Skeletal muscle satellite cell (primary cell): ENCODE results near the gene WBP2NL.

ENCODE experiments used
- H3K27me3 ChIP-seq: 2 replicates; pipeline ENCODE4 v1.7.0; 2013; ENCODE audit warnings: low read length; ENCODE audit not compliant: control insufficient read depth, insufficient read depth
- H3K36me3 ChIP-seq: 2 replicates; pipeline ENCODE4 v1.7.0; 2013; ENCODE audit warnings: mild to moderate bottlenecking, control low read depth, low read length; ENCODE audit not compliant: insufficient read depth
- H3K4me1 ChIP-seq: 2 replicates; pipeline ENCODE4 v1.7.0; 2013; ENCODE audit warnings: low read length; ENCODE audit not compliant: control insufficient read depth, insufficient read depth
- H3K4me2 ChIP-seq: 2 replicates; pipeline ENCODE4 v1.7.0; 2013; ENCODE audit warnings: mild to moderate bottlenecking, low read length
- H3K4me3 ChIP-seq: 2 replicates; pipeline ENCODE4 v1.7.0; 2013; ENCODE audit warnings: low read length
- H3K9ac ChIP-seq: 2 replicates; pipeline ENCODE4 v1.7.0; 2013; ENCODE audit warnings: mild to moderate bottlenecking, low read depth, low read length, moderate library complexity
- H3K9me3 ChIP-seq: replicated peaks from 2 replicates; pipeline ENCODE4 v1.7.0; 2013; ENCODE audit warnings: mild to moderate bottlenecking, control low read depth, low read length

Gene WBP2NL

GRCh38 chr22:42041784-42042183 is 43.2 kb downstream of the WBP2NL start:
- Histone ChIP-seq H3K4me2 (no peak overlapping the region), H3K27me3 (peaks cover 5% of the 10 kb centered on the region), H3K9ac (no peak overlapping the region), H3K36me3 (no peaks in the 10 kb centered on the region), H3K4me1 (no peaks in the 10 kb centered on the region), H3K9me3 (no peaks in the 10 kb centered on the region), H3K4me3 (no peak overlapping the region)

DNA sequence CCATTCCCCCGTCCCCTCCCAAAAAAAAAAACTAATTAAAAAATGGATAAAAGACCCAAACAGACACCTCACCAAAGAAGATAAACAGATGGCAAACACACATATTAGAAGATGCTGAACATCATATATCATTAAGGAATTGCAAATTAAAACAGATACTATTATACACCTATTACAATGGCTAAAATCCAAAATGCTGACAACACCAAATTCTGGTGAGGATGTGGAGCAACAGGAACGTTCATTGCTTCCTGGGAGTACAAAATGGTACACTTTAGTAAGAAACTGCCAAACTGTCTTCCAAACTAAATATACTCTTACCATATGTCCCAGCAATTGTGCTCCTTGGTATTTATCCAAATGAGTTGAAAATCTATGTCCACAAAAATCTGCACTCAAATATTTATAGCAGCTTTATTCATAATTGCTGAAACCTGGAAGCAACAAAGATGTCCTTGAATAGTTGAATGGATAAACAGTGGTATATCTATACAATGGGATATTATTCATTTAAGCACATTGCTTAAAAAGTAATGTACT is 52.1 kb downstream of the WBP2NL start:
- Histone ChIP-seq H3K9ac (no peak overlapping the region), H3K27me3 (no peaks in the 10 kb centered on the region), H3K4me3 (no peak overlapping the region), H3K4me2 (no peak overlapping the region), H3K9me3 (no peaks in the 10 kb centered on the region), H3K36me3 (no peaks in the 10 kb centered on the region), H3K4me1 (no peaks in the 10 kb centered on the region)

GRCh38 chr22:42052765-42053164 is 54.2 kb downstream of the WBP2NL start:
- Histone ChIP-seq H3K9ac (no peak overlapping the region), H3K4me2 (no peak overlapping the region), H3K4me3 (no peak overlapping the region), H3K4me1 (no peaks in the 10 kb centered on the region), H3K9me3 (no peaks in the 10 kb centered on the region), H3K27me3 (no peaks in the 10 kb centered on the region), H3K36me3 (no peaks in the 10 kb centered on the region)

- no peaks in the 10 kb centered on the region for H3K27me3 ChIP-seq
- H3K9me3 ChIP-seq = no peaks in the 10 kb centered on the region
- no peak overlapping the region for H3K4me2 ChIP-seq
- no peaks in the 10 kb centered on the region for H3K4me1 ChIP-seq
- no peak overlapping the region for H3K4me3 ChIP-seq
- no peak overlapping the region for H3K9ac ChIP-seq
- peaks cover 19% of the 10 kb centered on the region for H3K36me3 ChIP-seq
Measured at GRCh38 chr22:42056757-42057511, 58.3 kb downstream of the WBP2NL start.

DNA sequence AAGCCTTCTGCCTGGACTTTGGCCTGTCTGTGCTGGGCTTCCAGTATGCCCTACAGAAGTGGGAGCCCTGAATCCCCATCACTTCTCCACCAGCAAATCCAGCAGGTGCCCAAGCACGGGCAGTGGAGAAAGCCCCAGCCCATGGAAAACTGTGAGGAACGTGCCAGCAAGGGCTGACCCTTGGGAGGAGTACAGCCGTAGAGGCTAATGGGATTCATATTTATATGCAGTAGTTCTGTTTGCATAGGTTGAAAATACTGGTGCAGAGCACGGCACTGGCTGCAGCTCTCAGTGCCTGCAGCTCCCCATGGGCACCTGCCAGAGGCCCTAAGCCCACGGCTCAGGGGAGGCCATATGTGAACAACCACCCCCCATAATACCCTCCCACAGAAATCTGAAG is 61.9 kb downstream of the WBP2NL start:
- Histone ChIP-seq H3K9ac (no peak overlapping the region), H3K4me3 (no peak overlapping the region), H3K27me3 (no peaks in the 10 kb centered on the region), H3K36me3 (peaks cover 23% of the 10 kb centered on the region), H3K4me2 (no peak overlapping the region), H3K4me1 (no peaks in the 10 kb centered on the region), H3K9me3 (no peaks in the 10 kb centered on the region)

- no peaks in the 10 kb centered on the region for H3K27me3 ChIP-seq
- no peak overlapping the region for H3K4me3 ChIP-seq
- no peak overlapping the region for H3K9ac ChIP-seq
- no peak overlapping the region for H3K4me2 ChIP-seq
- H3K4me1 ChIP-seq = no peaks in the 10 kb centered on the region
- peaks cover 27% of the 10 kb centered on the region for H3K36me3 ChIP-seq
- no peaks in the 10 kb centered on the region for H3K9me3 ChIP-seq
Measured at GRCh38 chr22:42061041-42061440, 62.5 kb downstream of the WBP2NL start.

GRCh38 chr22:42062506-42063170 is 64.0 kb downstream of the WBP2NL start:
- H3K4me1 ChIP-seq = no peaks in the 10 kb centered on the region
- H3K27me3 ChIP-seq = no peaks in the 10 kb centered on the region
- no peak overlapping the region for H3K4me2 ChIP-seq
- no peak overlapping the region for H3K9ac ChIP-seq
- H3K36me3 ChIP-seq = peaks cover 31% of the 10 kb centered on the region
- H3K9me3 ChIP-seq = no peaks in the 10 kb centered on the region
- H3K4me3 ChIP-seq = no peak overlapping the region

DNA sequence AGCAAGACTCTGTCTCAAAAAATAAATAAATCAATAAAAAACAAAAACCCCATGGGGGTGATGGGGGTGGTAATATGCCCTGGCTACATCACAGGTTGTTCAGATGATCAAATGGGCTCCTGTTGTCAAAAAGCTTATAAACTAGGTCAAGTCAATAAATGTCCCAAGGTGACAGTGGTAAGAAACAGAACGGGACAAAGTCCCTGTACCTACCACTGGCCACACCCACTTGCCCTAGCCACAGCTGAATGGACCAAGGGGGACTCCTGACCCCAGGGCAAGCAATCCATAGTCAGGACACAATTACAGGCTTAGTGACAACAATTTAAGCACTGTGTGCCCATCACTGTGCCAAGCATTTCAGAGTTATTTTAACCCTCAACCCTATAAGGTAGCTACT is 66.0 kb downstream of the WBP2NL start:
- Histone ChIP-seq H3K36me3 (peaks cover 31% of the 10 kb centered on the region), H3K4me3 (no peak overlapping the region), H3K9me3 (no peaks in the 10 kb centered on the region), H3K4me1 (peaks cover 1% of the 10 kb centered on the region), H3K4me2 (no peak overlapping the region), H3K27me3 (no peaks in the 10 kb centered on the region), H3K9ac (no peak overlapping the region)

GRCh38 chr22:42065438-42066125 is 67.0 kb downstream of the WBP2NL start:
- H3K4me1 ChIP-seq = peaks cover 9% of the 10 kb centered on the region
- no peak overlapping the region for H3K4me3 ChIP-seq
- H3K36me3 ChIP-seq = peaks cover 23% of the 10 kb centered on the region
- H3K27me3 ChIP-seq = no peaks in the 10 kb centered on the region
- H3K4me2 ChIP-seq = no peak overlapping the region
- no peaks in the 10 kb centered on the region for H3K9me3 ChIP-seq
- H3K9ac ChIP-seq = no peak overlapping the region

DNA sequence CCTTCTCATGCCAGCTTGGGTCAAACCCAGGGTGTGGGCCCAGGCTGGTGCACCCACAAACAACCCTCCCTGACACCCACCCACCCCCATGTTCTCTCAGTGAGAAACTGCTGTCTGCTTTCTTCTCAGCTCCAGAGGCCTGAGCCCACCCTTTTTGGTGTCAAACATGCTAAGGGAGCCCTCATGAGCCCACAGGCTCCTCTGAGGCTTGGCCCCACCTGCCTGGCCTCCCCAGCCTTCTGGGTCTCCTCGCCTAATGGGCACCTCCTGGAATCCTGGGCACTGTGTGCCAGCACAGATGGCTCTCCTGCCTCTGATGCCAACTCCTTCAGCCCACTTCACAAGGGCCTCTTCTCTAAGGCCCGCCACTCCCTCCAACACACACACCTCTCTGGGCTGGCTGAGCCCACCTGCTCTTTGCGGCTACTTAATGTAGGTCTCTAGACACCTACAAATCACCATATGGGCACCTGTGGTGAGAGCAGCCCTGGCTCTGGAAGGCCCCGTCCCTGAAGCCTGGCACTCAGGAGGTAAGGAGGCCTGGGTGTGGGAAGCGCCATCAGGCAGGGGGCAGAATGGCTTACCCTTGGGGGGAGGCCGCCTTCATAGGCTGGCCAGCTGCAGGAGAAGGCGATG is 67.7 kb downstream of the WBP2NL start:
- H3K9ac ChIP-seq = no peak overlapping the region
- peaks cover 13% of the 10 kb centered on the region for H3K4me1 ChIP-seq
- no peaks in the 10 kb centered on the region for H3K27me3 ChIP-seq
- H3K36me3 ChIP-seq = peaks cover 16% of the 10 kb centered on the region
- no peak overlapping the region for H3K4me2 ChIP-seq
- no peak overlapping the region for H3K4me3 ChIP-seq
- no peaks in the 10 kb centered on the region for H3K9me3 ChIP-seq

- Histone ChIP-seq H3K4me2 (no peak overlapping the region), H3K27me3 (no peaks in the 10 kb centered on the region), H3K9ac (no peak overlapping the region), H3K4me1 (peaks cover 16% of the 10 kb centered on the region), H3K9me3 (no peaks in the 10 kb centered on the region), H3K4me3 (no peak overlapping the region), H3K36me3 (peaks cover 12% of the 10 kb centered on the region)
Measured at GRCh38 chr22:42066937-42067336, 68.3 kb downstream of the WBP2NL start.
